Adrenal gland (tissue), 12 donors: ENCODE measurements around the gene PTPN14. TPM values are rescaled to one million over a fixed set of nuclear protein-coding genes. Genes with fewer than 3 reads are reported as not detected.

Experiments used
- DNase-seq, 7 donors: peaks; one replicate each; pipeline ENCODE4 v3.0.0-alpha.2; 2019 to 2020
- H3K27ac ChIP-seq, 5 donors: fragments of 200-600 bp; sonication (generic) in 4 of 5; 1 replicate in 3 of 5; 2 replicates in 2 of 5; pipeline versions ENCODE4 v1.5.1 to v1.8.0; 2016 to 2020; ENCODE audit warnings: mild to moderate bottlenecking in 1 of 5
- H3K27me3 ChIP-seq: fragments of 200-600 bp; 2 replicates; pipeline ENCODE4 v1.8.0; 2021
- H3K36me3 ChIP-seq, 2 donors: fragments of 200-600 bp; replicated peaks in 1 of 2; 1 replicate in 1 of 2; 2 replicates in 1 of 2; pipeline versions ENCODE4 v1.5.1 to v1.8.0; 2018 to 2022
- H3K4me1 ChIP-seq, 2 donors: fragments of 200-600 bp; replicated peaks in 1 of 2; 1 replicate in 1 of 2; 2 replicates in 1 of 2; pipeline versions ENCODE4 v1.5.1 to v1.8.0; 2018 to 2021
- H3K4me3 ChIP-seq, 4 donors: fragments of 200-600 bp; sonication (generic) in 3 of 4; one replicate each; pipeline ENCODE4 v1.5.1; 2016 to 2018
- H3K9me3 ChIP-seq, 3 donors: fragments of 200-600 bp; sonication (generic) in 1 of 3; replicated peaks in 1 of 3; 1 replicate in 2 of 3; 2 replicates in 1 of 3; pipeline versions ENCODE4 v1.5.1 to v1.8.0; 2016 to 2021
- POLR2A ChIP-seq, 2 donors: fragments of 450-650 bp; IDR thresholded peaks; one replicate each; pipeline ENCODE4 v1.6.1; 2017; ENCODE audit warnings: antibody characterized with exemption in 2 of 2, mild to moderate bottlenecking in 2 of 2, moderate library complexity in 1 of 2
- WGBS, 4 donors: extraction: QIAGEN DNeasy Blood & Tissue Kit in 2 of 4; methylation state at CpG; one replicate each; pipeline versions ENCODE4 v1.1.5 to v1.1.7; 2013 to 2017; 5-methylcytosine and 5-hydroxymethylcytosine counted together
- intact Hi-C, 2 donors: fragments of 100-400 bp; cut with DNase I; formaldehyde crosslinking; loops; one replicate each; pipeline versions ENCODE4 v1.14.1 to v1.15.0; 2022 to 2023
- polyA plus RNA-seq, 3 donors: library from polyadenylated mRNA; stranded (reverse); fragments of 200-250 nt in 2 of 3; fragments of 350-450 nt in 1 of 3; fragmentation: Illumina TruSeq in 1 of 3; extraction: RNeasy Lipid Tissue Mini Kit (QIAGEN cat#74804) in 1 of 3; gene quantifications; one replicate each; pipeline ENCODE4 v1.2.3, GENCODE V29; 2013 to 2014
- total RNA-seq, 9 donors: library from RNA; depleted of rRNA in 4 of 9; stranded (reverse); fragments of >200 nt in 4 of 9; fragments of 120-200 nt in 1 of 9; fragmentation: NEBNext Ultra II Directional in 1 of 9; extraction: Animal tissue kit (Norgen Biotek cat#: 25700) in 1 of 9; gene quantifications; one replicate each; pipeline versions ENCODE4 v1.1.0 to v1.2.4, GENCODE V29; 2013 to 2023
- TF ChIP-seq, protein P1 (sequence below), 6 experiments: fragments of 450-650 bp in 4 of 6; fragments of 200-600 bp in 2 of 6; sonication (generic) in 1 of 6; IDR thresholded peaks; 1 replicate in 5 of 6; 2 replicates in 1 of 6; pipeline versions ENCODE4 v1.5.1 to v1.8.0; 2016 to 2021; ENCODE audit warnings: antibody characterized with exemption in 6 of 6, mild to moderate bottlenecking in 2 of 6, moderate library complexity in 1 of 6
- donor health status: healthy with polysubstance abuse.
- donor health status: Bipolar disorder and iron deficiency.
- donor health status: DM: yes; HTN: yes; CAD: no.
- donor health status: DM: no; HTN: no; CAD: no.
- donor health status: DM: no; HTN: no; CAD: no.
- donor health status: DM: yes; HTN: yes; CAD: no.

Gene PTPN14
- total and polyA plus RNA-seq, 12 donors: 7.9 to 96.2 (median 32.0) TPM

DNA sequence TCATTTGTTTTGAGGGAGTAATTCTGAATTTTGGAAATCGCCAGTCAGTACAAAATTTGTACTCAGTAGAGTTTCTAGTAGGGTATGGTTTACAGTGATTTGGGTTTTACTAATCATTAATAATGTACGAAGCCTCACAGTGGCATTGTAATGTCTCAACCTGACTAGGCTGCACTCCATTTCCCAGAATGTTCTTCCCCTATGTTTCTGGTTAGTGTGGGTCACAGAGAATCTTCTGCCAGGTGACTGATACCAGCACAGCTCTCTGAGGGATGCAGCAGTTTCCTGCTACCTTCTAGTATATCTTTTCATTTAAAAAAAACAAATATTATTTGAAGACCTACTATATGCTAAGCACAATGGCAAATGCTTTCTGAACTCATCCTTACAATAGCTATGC is 112.9 kb downstream of the PTPN14 start:
- Histone ChIP-seq H3K36me3 (no peaks in the 10 kb centered on the region), H3K4me1 (peaks cover 25 to 31% of the 10 kb centered on the region in 2 donors), H3K4me3 (no peak overlapping the region), H3K27ac (peak overlapping the region; percentile 71 to 94 (median 86)), H3K9me3 (no peaks in the 10 kb centered on the region), H3K27me3 (no peaks in the 10 kb centered on the region)
- TF ChIP-seq, protein P1, sequence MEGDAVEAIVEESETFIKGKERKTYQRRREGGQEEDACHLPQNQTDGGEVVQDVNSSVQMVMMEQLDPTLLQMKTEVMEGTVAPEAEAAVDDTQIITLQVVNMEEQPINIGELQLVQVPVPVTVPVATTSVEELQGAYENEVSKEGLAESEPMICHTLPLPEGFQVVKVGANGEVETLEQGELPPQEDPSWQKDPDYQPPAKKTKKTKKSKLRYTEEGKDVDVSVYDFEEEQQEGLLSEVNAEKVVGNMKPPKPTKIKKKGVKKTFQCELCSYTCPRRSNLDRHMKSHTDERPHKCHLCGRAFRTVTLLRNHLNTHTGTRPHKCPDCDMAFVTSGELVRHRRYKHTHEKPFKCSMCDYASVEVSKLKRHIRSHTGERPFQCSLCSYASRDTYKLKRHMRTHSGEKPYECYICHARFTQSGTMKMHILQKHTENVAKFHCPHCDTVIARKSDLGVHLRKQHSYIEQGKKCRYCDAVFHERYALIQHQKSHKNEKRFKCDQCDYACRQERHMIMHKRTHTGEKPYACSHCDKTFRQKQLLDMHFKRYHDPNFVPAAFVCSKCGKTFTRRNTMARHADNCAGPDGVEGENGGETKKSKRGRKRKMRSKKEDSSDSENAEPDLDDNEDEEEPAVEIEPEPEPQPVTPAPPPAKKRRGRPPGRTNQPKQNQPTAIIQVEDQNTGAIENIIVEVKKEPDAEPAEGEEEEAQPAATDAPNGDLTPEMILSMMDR (IDR thresholded peaks at IDR 0.05): no peak
- TF ChIP-seq POLR2A (IDR thresholded peaks at IDR 0.05): no peak
- 89 to 97% (median 94%) methylated on average over 2 of the region's 2 CpGs for WGBS, 4 donors
- intact Hi-C loops: no loop called here
- DNase-seq: no peak

DNA sequence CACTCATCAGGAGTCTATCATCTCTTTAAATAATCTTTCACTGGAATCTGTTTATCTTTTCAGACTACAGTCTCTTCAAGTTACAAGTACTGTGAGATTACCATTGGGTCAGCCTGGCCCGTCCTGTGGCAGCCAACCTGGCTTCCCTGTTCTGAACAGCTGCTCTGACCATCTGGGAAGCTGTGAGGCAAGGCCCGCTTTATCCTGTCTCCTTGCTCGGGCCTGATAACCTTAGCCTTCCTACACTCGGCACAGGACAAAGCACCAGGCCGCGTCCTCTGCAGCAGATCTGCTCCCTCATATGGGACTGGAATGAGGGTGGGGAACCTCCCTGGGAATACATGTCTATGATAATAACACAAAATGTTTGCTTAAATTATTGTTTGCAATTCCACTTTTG is 113.3 kb downstream of the PTPN14 start:
- Histone ChIP-seq H3K9me3 (no peaks in the 10 kb centered on the region), H3K27ac (peak overlapping the region in 4 of 5 donors; percentile 76 to 94 (median 88)), H3K27me3 (no peaks in the 10 kb centered on the region), H3K36me3 (no peaks in the 10 kb centered on the region), H3K4me3 (no peak overlapping the region), H3K4me1 (peaks cover 25 to 31% of the 10 kb centered on the region in 2 donors)
- intact Hi-C loops: no loop called here
- TF ChIP-seq, protein P1 (IDR thresholded peaks at IDR 0.05): no peak
- TF ChIP-seq POLR2A (IDR thresholded peaks at IDR 0.05): no peak
- 82 to 92% (median 83%) methylated on average over 6 of the region's 6 CpGs for WGBS, 4 donors
- peak in 2 of 7 donors; percentile 18 to 20 for DNase-seq

DNA sequence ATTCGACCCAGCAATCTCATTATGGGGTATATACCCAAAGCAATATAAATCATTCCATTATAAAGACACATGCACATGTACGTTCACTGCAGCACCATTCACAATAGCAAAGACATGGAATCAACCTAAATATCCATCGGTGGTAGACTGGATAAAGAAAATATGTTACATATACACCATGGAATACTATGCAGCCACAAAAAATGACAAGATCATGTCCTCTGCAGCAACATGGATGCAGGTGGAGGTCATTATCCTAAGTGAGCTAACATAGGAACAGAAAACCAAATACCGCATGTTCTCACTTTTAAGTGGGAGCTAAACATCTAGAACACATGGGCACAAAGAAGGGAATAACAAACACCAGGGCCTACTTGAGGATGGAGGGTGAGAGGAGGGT is 115.5 kb downstream of the PTPN14 start:
- Histone ChIP-seq H3K4me3 (no peak overlapping the region), H3K9me3 (no peaks in the 10 kb centered on the region), H3K4me1 (peaks cover 25 to 34% of the 10 kb centered on the region in 2 donors), H3K27me3 (no peaks in the 10 kb centered on the region), H3K27ac (no peak overlapping the region), H3K36me3 (no peaks in the 10 kb centered on the region)
- intact Hi-C loops: no loop called here
- DNase-seq: no peak
- WGBS, 4 donors: 94 to 98% (median 96%) methylated on average over 4 of the region's 4 CpGs
- TF ChIP-seq, protein P1 (IDR thresholded peaks at IDR 0.05): no peak
- no peak for TF ChIP-seq POLR2A (IDR thresholded peaks at IDR 0.05)

DNA sequence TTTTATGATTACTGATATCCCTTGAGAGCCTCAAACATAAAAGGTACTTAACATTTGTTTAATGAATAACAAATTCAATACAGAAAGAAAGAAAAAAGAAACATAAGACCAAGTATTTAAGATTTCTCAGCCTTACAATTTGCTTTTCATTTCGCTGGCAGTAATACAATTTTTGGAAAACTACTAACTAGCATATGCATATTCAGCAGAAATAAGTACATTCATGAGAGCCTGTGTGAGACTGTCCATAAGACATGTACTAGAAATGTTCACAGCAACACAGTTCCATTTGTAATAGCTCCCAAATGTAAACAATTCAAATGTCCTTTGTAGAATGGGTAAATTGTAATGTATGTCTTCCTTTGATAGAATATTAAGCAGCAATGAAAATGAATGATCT is 119.2 kb downstream of the PTPN14 start:
- intact Hi-C loops: no loop called here
- no peak overlapping the region for H3K27ac ChIP-seq
- no peaks in the 10 kb centered on the region for H3K9me3 ChIP-seq
- peaks cover 8 to 28% of the 10 kb centered on the region in 2 donors for H3K4me1 ChIP-seq
- 89 to 98% (median 94%) methylated on average over 1 of the region's 1 CpG for WGBS, 4 donors
- TF ChIP-seq POLR2A (IDR thresholded peaks at IDR 0.05): no peak
- TF ChIP-seq, protein P1 (IDR thresholded peaks at IDR 0.05): no peak
- H3K36me3 ChIP-seq: no peaks in the 10 kb centered on the region
- no peak for DNase-seq
- no peaks in the 10 kb centered on the region for H3K27me3 ChIP-seq
- H3K4me3 ChIP-seq: no peak overlapping the region
